OCI-LY3 (cell line): Measurements from ENCODE around the gene ZNF577.

Source experiments
- CTCF ChIP-seq: fragments of 200-600, 300-600 bp; sonication (generic); IDR thresholded peaks from 2 replicates; pipeline ENCODE4 v1.5.1; 2014; ENCODE audit warnings: antibody characterized with exemption, low read length, low read depth
- EZH2phosphoT487 ChIP-seq: fragments of 200-600 bp; shearing (Covaris generic); IDR thresholded peaks from 2 replicates; pipeline ENCODE4 v1.6.1; 2018; ENCODE audit warnings: antibody characterized with exemption, mixed run types, low read depth

GRCh38 chr19:51821456-51821855 is 66.3 kb downstream of the ZNF577 start:
- TF ChIP-seq CTCF (no peak), EZH2phosphoT487 (no peak)
